Neural progenitor cell (in vitro differentiated cells): ENCODE data around the gene ADGRF1. TPM values are rescaled to one million over a fixed set of nuclear protein-coding genes. Genes with fewer than 3 reads are reported as not detected.

Experiments used
- DNase-seq: peaks from one replicate; pipeline ENCODE4 v3.0.0-alpha.2; 2016; ENCODE audit warnings: low spot score
- H2AFZ ChIP-seq: fragments of 200-600 bp; sonication (generic); replicated peaks from 2 replicates; pipeline ENCODE4 v1.6.1; 2016; ENCODE audit warnings: antibody characterized with exemption
- H3F3A ChIP-seq: fragments of 200-600 bp; sonication (generic); 2 replicates; pipeline ENCODE4 v1.6.1; 2016; ENCODE audit warnings: antibody characterized with exemption, low read depth
- H3K27ac ChIP-seq: fragments of 200-600 bp; sonication (generic); 2 replicates; pipeline ENCODE4 v1.5.1; 2016; ENCODE audit warnings: mild to moderate bottlenecking
- H3K27me3 ChIP-seq: fragments of 200-600 bp; sonication (generic); 2 replicates; pipeline ENCODE4 v1.6.1; 2016; ENCODE audit warnings: mild to moderate bottlenecking, moderate library complexity
- H3K36me3 ChIP-seq: fragments of 200-600 bp; sonication (generic); 2 replicates; pipeline ENCODE4 v1.5.1; 2016
- H3K4me1 ChIP-seq: fragments of 200-600 bp; sonication (generic); 2 replicates; pipeline ENCODE4 v1.6.1; 2016; ENCODE audit warnings: mixed run types
- H3K4me2 ChIP-seq: fragments of 200-600 bp; sonication (generic); 2 replicates; pipeline ENCODE4 v1.6.1; 2016
- H3K4me3 ChIP-seq: fragments of 200-600 bp; sonication (generic); 2 replicates; pipeline ENCODE4 v1.5.1; 2016
- H3K79me2 ChIP-seq: fragments of 200-600 bp; sonication (generic); 2 replicates; pipeline ENCODE4 v1.6.1; 2016; ENCODE audit warnings: low read depth
- H3K9ac ChIP-seq: fragments of 200-600 bp; sonication (generic); 2 replicates; pipeline ENCODE4 v1.6.1; 2016
- H3K9me3 ChIP-seq: fragments of 200-600 bp; sonication (generic); 2 replicates; pipeline ENCODE4 v1.5.1; 2016; ENCODE audit warnings: low read depth
- H4K20me1 ChIP-seq: fragments of 200-600 bp; sonication (generic); 2 replicates; pipeline ENCODE4 v1.6.1; 2016; ENCODE audit warnings: low read depth
- H3K27ac Mint-ChIP-seq: 3 replicates; pipeline ENCODE4 v1.8.0; 2021; ENCODE audit warnings: mixed read lengths
- H3K27me3 Mint-ChIP-seq: 2 replicates; pipeline ENCODE4 v1.8.0; 2022; ENCODE audit warnings: low read depth, mild to moderate bottlenecking, inconsistent platforms, moderate library complexity, mixed read lengths; ENCODE audit not compliant: insufficient read depth
- H3K36me3 Mint-ChIP-seq: 3 replicates; pipeline ENCODE4 v1.8.0; 2021; ENCODE audit warnings: mixed read lengths
- H3K4me1 Mint-ChIP-seq: 3 replicates; pipeline ENCODE4 v1.8.0; 2021; ENCODE audit warnings: mixed read lengths
- H3K4me3 Mint-ChIP-seq: 3 replicates; pipeline ENCODE4 v1.8.0; 2021; ENCODE audit warnings: mild to moderate bottlenecking, moderate library complexity, mixed read lengths
- H3K9me3 Mint-ChIP-seq: 3 replicates; pipeline ENCODE4 v1.8.0; 2020; ENCODE audit warnings: mixed read lengths
- CTCF ChIP-seq: fragments of 200-600 bp; sonication (generic); IDR thresholded peaks from 2 replicates; pipeline ENCODE4 v1.5.1; 2017; ENCODE audit warnings: antibody characterized with exemption, mild to moderate bottlenecking
- EZH2 ChIP-seq: fragments of 200-600 bp; sonication (generic); IDR thresholded peaks from 2 replicates; pipeline ENCODE4 v1.6.1; 2017; ENCODE audit warnings: antibody characterized with exemption, mild to moderate bottlenecking, moderate library complexity
- EZH2phosphoT487 ChIP-seq: fragments of 200-600 bp; sonication (generic); IDR thresholded peaks from 2 replicates; pipeline ENCODE4 v1.6.1; 2017; ENCODE audit warnings: antibody characterized with exemption
- total RNA-seq: library from RNA; depleted of rRNA; stranded (reverse); fragments of >200 nt; gene quantifications from 2 replicates; pipeline ENCODE4 v1.2.3, GENCODE V29; 2015; ENCODE audit warnings: low replicate concordance

The ADGRF1 gene
- total RNA-seq, 1 donor from 2014 or later = not detected

- H4K20me1 ChIP-seq = no peaks in the 10 kb centered on the region
- H3K4me1 ChIP-seq = no peaks in the 10 kb centered on the region
- no peak for DNase-seq
- no peaks in the 10 kb centered on the region for H3F3A ChIP-seq
- H3K9ac ChIP-seq = no peak overlapping the region
- H3K4me3 Mint-ChIP-seq = no peak overlapping the region
- H3K27me3 Mint-ChIP-seq = peaks cover 2% of the 10 kb centered on the region
- no peak overlapping the region for H2AFZ ChIP-seq
- H3K4me1 Mint-ChIP-seq = no peaks in the 10 kb centered on the region
- H3K9me3 Mint-ChIP-seq = peaks cover 3% of the 10 kb centered on the region
- no peak overlapping the region for H3K27ac Mint-ChIP-seq
- no peaks in the 10 kb centered on the region for H3K36me3 ChIP-seq
- no peak overlapping the region for H3K27ac ChIP-seq
- TF ChIP-seq CTCF (no peak), EZH2 (no peak), EZH2phosphoT487 (no peak)
- no peaks in the 10 kb centered on the region for H3K36me3 Mint-ChIP-seq
- no peak overlapping the region for H3K4me3 ChIP-seq
- H3K4me2 ChIP-seq = no peak overlapping the region
- no peaks in the 10 kb centered on the region for H3K9me3 ChIP-seq
- no peaks in the 10 kb centered on the region for H3K79me2 ChIP-seq
- no peaks in the 10 kb centered on the region for H3K27me3 ChIP-seq
These were observed 24.3 kb upstream of the ADGRF1 start for GRCh38 chr6:47066418-47066817.

GRCh38 chr6:47064274-47064673 lies 22.1 kb upstream of the ADGRF1 start:
- no peaks in the 10 kb centered on the region for H3K36me3 ChIP-seq
- H3K27ac ChIP-seq = no peak overlapping the region
- H3K4me1 ChIP-seq = no peaks in the 10 kb centered on the region
- Mint-ChIP-seq H3K9me3 (peaks cover 3% of the 10 kb centered on the region), H3K4me1 (no peaks in the 10 kb centered on the region), H3K4me3 (no peak overlapping the region), H3K36me3 (no peaks in the 10 kb centered on the region), H3K27ac (no peak overlapping the region), H3K27me3 (peaks cover 2% of the 10 kb centered on the region)
- no peak for TF ChIP-seq EZH2phosphoT487
- no peak for TF ChIP-seq CTCF
- TF ChIP-seq EZH2 = no peak
- H3K27me3 ChIP-seq = no peaks in the 10 kb centered on the region
- H2AFZ ChIP-seq = no peak overlapping the region
- no peak overlapping the region for H3K4me2 ChIP-seq
- no peaks in the 10 kb centered on the region for H3F3A ChIP-seq
- no peak overlapping the region for H3K4me3 ChIP-seq
- H3K9me3 ChIP-seq = no peaks in the 10 kb centered on the region
- H4K20me1 ChIP-seq = no peaks in the 10 kb centered on the region
- no peaks in the 10 kb centered on the region for H3K79me2 ChIP-seq
- DNase-seq = no peak
- H3K9ac ChIP-seq = no peak overlapping the region

GRCh38 chr6:47062346-47062745 lies 20.2 kb upstream of the ADGRF1 start:
- H3K4me1 Mint-ChIP-seq = no peaks in the 10 kb centered on the region
- H2AFZ ChIP-seq = no peak overlapping the region

More at GRCh38 chr6:47062346-47062745, 20.2 kb upstream of the ADGRF1 start:
- no peak for DNase-seq
- H3K4me1 ChIP-seq = no peaks in the 10 kb centered on the region
- TF ChIP-seq EZH2 (no peak), CTCF (no peak), EZH2phosphoT487 (no peak)
- no peaks in the 10 kb centered on the region for H3K36me3 ChIP-seq
- no peak overlapping the region for H3K27ac ChIP-seq
- no peaks in the 10 kb centered on the region for H4K20me1 ChIP-seq
- Mint-ChIP-seq H3K27me3 (peaks cover 2% of the 10 kb centered on the region), H3K9me3 (peaks cover 3% of the 10 kb centered on the region), H3K27ac (no peak overlapping the region), H3K36me3 (no peaks in the 10 kb centered on the region), H3K4me3 (no peak overlapping the region)
- no peak overlapping the region for H3K4me2 ChIP-seq
- H3K4me3 ChIP-seq = no peak overlapping the region
- H3K79me2 ChIP-seq = no peaks in the 10 kb centered on the region
- no peaks in the 10 kb centered on the region for H3F3A ChIP-seq
- no peaks in the 10 kb centered on the region for H3K27me3 ChIP-seq
- no peak overlapping the region for H3K9ac ChIP-seq
- no peaks in the 10 kb centered on the region for H3K9me3 ChIP-seq
